ENCODE results near the gene ECHS1. TPM values are rescaled to one million over a fixed set of nuclear protein-coding genes. Genes with fewer than 3 reads are reported as not detected.

The ECHS1 gene
- total and polyA plus RNA-seq, 2 donors (not counting 3 experiments of a cell fraction or from before 2014, with no cell fraction given): 46.2 to 108 TPM

DNA sequence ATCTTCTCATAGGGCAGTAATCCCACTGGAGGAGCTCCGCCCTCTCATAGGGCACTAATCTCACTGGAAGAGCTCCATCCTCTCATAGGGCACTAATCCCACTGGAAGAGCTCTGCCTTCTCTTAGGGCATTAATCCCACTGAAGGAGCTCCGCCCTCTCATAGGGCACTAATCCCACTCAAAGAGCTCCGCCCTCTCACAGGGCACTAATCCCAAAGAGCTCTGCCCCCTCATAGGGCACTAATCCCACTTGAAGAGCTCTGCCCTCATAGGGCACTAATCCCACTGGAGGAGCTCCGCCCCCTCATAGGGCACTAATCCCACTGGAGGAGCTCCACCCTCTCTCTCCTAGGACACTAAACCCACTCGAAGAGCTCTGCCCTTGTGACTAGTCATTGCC, 11.9 kb downstream of the ECHS1 start:
- TF ChIP-seq MYC (IDR thresholded peaks at IDR 0.05; ENCODE audit: low read depth, low read length): no peak
- no peak for TF ChIP-seq POLR2AphosphoS5 (IDR thresholded peaks at IDR 0.05; ENCODE audit: insufficient read depth, low read depth, low read length)
- no peak for TF ChIP-seq GATA2 (IDR thresholded peaks at IDR 0.05; ENCODE audit: insufficient read depth, insufficient read length, low read depth, low read length)
- TF ChIP-seq, protein P1, sequence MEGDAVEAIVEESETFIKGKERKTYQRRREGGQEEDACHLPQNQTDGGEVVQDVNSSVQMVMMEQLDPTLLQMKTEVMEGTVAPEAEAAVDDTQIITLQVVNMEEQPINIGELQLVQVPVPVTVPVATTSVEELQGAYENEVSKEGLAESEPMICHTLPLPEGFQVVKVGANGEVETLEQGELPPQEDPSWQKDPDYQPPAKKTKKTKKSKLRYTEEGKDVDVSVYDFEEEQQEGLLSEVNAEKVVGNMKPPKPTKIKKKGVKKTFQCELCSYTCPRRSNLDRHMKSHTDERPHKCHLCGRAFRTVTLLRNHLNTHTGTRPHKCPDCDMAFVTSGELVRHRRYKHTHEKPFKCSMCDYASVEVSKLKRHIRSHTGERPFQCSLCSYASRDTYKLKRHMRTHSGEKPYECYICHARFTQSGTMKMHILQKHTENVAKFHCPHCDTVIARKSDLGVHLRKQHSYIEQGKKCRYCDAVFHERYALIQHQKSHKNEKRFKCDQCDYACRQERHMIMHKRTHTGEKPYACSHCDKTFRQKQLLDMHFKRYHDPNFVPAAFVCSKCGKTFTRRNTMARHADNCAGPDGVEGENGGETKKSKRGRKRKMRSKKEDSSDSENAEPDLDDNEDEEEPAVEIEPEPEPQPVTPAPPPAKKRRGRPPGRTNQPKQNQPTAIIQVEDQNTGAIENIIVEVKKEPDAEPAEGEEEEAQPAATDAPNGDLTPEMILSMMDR (IDR thresholded peaks at IDR 0.05; ENCODE audit: extremely low read depth in 1 of 2, insufficient read depth in 1 of 2, low read depth in 1 of 2, low read length in 2 of 2): no peak
- no peak for TF ChIP-seq MAX (IDR thresholded peaks at IDR 0.05; ENCODE audit: insufficient read depth, insufficient read length)
- no peaks in the 10 kb centered on the region for H3K9me3 ChIP-seq (replicated peaks; ENCODE audit: control insufficient read depth, insufficient read depth, low read length)
- dilution Hi-C loops (cut with MboI; ENCODE audit: extremely low pct_ligation_motif_present, low sequenced_read_pairs) (no loop called here), intact Hi-C loops (cut with micrococcal nuclease) (no loop called here)
- peaks cover 0 to 20% of the 10 kb centered on the region in 2 experiments for H3K36me3 ChIP-seq (ENCODE audit: control insufficient read depth in 2 of 2, extremely low read depth in 1 of 2, insufficient read depth in 2 of 2, low read length in 2 of 2)
- H3K4me1 ChIP-seq (ENCODE audit: control insufficient read depth, extremely low read depth, insufficient read depth, low read length): peaks cover 3% of the 10 kb centered on the region
- no peak overlapping the region for H3K4me2 ChIP-seq (ENCODE audit: insufficient read depth, low read length)
- H3K4me3 ChIP-seq (replicated peaks in 1 of 3; ENCODE audit: insufficient read depth in 1 of 3, low read depth in 1 of 3, low read length in 3 of 3): no peak overlapping the region
- H3K27ac ChIP-seq (ENCODE audit: insufficient read depth, low read depth, low read length): no peak overlapping the region
- BruUV-seq (replicated peaks): no TSS peak
- H3K9me1 ChIP-seq (replicated peaks; ENCODE audit: control insufficient read depth, extremely low read depth, insufficient read depth, low read length): no peaks in the 10 kb centered on the region
- no peaks in the 10 kb centered on the region for H3K27me3 ChIP-seq (ENCODE audit: control insufficient read depth in 2 of 2, insufficient read depth in 2 of 2, low read length in 2 of 2)
- FAIRE-seq (no peak), DNase-seq (ENCODE audit: low read depth, low spot score) (no peak)
- ChIA-PET CTCF (interaction anchor here (1.0 to 1.1 kb wide), 2 partner anchors 28 to 31 kb away, joined by 3 to 4 read pairs; no protein-coding TSS in a partner anchor), POLR2A (interaction anchor here (1.0 kb wide), 1 partner anchor 12 kb away, joined by 4 read pairs; the partner anchor contains the start of gene ECHS1)
- H2AFZ ChIP-seq (ENCODE audit: low read depth, low read length): no peak overlapping the region
- no peaks in the 10 kb centered on the region for H4K20me1 ChIP-seq (replicated peaks; ENCODE audit: control insufficient read depth, extremely low read depth, insufficient read depth, low read length)
- H3K9ac ChIP-seq (replicated peaks; ENCODE audit: extremely low read depth, insufficient read depth, low read length): no peak overlapping the region
- H3K79me2 ChIP-seq (ENCODE audit: control insufficient read depth, insufficient read depth, low read length): no peaks in the 10 kb centered on the region

Measured in endothelial cell of umbilical vein (primary cell).